SK-N-MC (cell line): ENCODE measurements around the gene PSTK.

ENCODE experiments used
- EZH2 ChIP-seq: fragments of 200-600 bp; sonication (generic); IDR thresholded peaks from one replicate; pipeline ENCODE4 v1.6.1; 2017; ENCODE audit warnings: antibody characterized with exemption
- POLR2AphosphoS5 ChIP-seq: IDR thresholded peaks from 2 replicates; pipeline ENCODE4 v1.6.1; 2012; ENCODE audit warnings: mild to moderate bottlenecking, low read depth, low read length, borderline replicate concordance

GRCh38 chr10:122998360-122998917, 18.2 kb downstream of the PSTK start:
- TF ChIP-seq EZH2 (no peak), POLR2AphosphoS5 (no peak)
